Measurements from ENCODE around the gene IGF2BP3. TPM values are rescaled to one million over a fixed set of nuclear protein-coding genes. Genes with fewer than 3 reads are reported as not detected.
A peak's percentile ranks its signal among the peaks of the same experiment; 100 is the strongest.
"Not testable (repeated sequence)": the region's sequence is repeated elsewhere in the genome, so short reads cannot be mapped to it uniquely, and the experiment has no call there.

The IGF2BP3 gene
- polyA plus RNA-seq, 10 donors: 20.6 to 39.0 (median 32.0) TPM

DNA sequence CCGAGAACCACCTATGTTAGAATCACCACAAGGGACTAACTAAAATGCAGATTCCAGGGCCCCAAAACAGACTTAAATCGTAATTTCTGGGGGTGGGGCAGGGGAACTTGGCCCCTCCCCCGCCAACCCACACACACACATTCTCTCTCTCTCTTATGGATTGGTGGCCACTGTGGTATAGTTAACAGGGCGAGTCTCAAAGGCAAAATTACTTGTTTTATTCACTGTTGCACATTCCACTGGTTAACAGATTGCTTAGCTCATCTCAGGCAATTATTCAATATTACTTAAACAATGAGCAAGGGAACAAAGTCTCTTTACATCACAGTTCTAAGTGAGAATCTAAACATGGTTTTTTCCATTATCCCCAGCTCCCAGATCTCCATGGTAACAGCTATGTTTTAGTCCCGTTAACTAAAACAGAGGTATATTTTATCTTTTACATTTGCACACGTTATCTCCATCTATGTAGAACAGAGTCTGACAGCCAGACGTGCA is 38.5 kb downstream of the IGF2BP3 start:
- DNase-seq: no peak

GRCh38 chr7:23430893-23431259 is 39.4 kb downstream of the IGF2BP3 start:
- DNase-seq: no peak

DNA sequence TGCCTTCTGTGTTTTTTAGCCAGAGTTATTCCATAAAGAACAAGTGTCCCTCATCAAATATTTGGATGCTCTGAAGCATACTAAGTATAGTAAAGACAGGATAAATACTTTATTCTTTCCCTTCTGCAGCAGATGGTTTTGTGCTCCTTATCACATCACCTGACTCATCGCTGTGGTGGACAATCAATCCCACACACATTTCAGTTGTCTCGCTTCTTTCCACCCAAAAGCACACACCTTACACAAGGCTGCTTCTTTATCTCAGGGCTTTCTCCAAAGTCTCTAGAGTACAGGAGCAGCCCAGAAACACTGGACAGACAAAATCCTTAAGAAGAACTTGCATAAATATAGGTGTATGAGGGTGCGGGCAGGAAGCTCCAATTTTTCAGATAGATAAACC is 43.4 kb downstream of the IGF2BP3 start:
- no peak for DNase-seq

GRCh38 chr7:23422909-23423308 is 47.4 kb downstream of the IGF2BP3 start:
- no peak for DNase-seq

DNA sequence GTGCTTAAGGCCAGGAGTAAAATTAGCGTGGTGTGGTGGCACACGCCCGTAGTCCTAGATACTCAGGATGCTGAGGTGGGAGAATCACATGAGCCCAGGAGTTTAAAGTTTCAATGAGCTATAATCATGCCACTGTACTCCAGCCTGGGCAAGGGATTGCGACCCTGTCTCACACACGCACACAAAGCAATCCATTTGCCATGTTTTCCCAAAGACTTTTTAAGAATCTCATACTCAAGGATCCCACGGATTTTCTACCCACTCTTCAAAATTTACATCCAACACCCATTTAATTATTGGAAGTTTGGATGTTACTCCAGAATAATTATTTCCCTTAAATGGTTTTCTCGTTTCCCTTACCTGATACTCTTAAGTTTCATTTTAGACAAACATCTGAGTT is 47.9 kb downstream of the IGF2BP3 start:
- no peak for DNase-seq

GRCh38 chr7:23419845-23420244 is 50.4 kb downstream of the IGF2BP3 start:
- DNase-seq: no peak

DNA sequence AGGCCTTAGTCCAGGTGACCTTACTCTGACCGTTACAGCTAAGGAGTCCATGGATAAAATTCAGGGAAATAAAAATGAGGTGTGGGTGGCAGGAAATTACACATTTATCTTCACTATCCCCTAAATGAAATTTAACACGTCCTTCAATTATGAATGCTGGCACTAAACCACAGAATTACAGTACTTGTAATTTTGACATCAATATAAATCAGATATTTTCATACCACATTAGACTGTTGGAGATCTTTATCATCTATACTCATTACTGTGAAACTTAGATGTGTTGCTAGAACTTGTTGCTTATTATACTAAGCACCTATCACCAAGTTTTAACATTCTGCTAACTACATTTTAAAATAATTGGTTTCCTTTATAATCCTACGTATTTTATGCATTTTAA is 51.1 kb downstream of the IGF2BP3 start:
- DNase-seq: no peak

DNA sequence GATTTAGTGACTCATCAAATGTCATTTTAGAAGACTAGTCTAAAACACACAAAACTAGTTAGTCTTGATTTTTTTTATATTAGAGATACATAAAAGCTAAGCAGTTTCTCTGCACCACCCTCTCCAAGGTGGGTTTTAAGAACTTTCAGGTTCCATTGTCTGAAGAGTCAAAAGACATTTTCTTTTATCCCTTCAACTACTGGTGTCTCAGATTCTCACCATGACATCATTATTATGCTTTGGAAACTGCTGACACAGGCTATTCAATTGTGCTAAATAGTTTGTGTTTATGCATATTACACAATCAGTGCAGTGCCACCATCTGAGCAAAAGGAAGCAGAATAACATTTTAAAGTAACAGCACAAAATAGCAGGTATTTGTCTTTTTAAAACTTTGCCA is 52.2 kb downstream of the IGF2BP3 start:
- DNase-seq: peak in 1 of 3 donors; percentile 32

- no peak for DNase-seq
These were observed 55.1 kb downstream of the IGF2BP3 start for GRCh38 chr7:23415198-23415597.

- no peak for DNase-seq
These were observed 59.7 kb downstream of the IGF2BP3 start for GRCh38 chr7:23410446-23411183.

- DNase-seq: not testable (repeated sequence)
These were observed 63.7 kb downstream of the IGF2BP3 start for GRCh38 chr7:23406564-23406963.

GRCh38 chr7:23405240-23405618 is 65.1 kb downstream of the IGF2BP3 start:
- no peak for DNase-seq

GRCh38 chr7:23404546-23405239 is 65.6 kb downstream of the IGF2BP3 start:
- DNase-seq: no peak

DNA sequence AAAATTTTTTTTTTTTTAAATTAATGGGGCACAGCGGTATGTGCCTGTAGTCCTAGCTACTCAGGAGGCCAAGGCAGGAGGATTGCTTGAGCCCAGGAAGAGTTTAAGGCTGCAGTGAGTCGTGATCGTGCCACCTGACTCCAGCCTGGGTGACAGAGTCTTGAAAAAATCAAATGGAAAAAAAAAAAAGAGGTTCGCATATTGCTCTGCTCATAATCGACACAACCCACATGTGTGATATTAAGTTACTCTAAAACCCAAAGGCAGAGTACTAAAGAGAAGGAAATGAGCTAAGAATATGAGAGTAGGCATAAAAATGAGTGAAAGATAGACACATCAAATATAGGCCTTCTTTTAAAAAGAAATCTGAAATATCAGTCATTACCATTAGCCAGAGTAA is 66.3 kb downstream of the IGF2BP3 start:
- DNase-seq: no peak

DNA sequence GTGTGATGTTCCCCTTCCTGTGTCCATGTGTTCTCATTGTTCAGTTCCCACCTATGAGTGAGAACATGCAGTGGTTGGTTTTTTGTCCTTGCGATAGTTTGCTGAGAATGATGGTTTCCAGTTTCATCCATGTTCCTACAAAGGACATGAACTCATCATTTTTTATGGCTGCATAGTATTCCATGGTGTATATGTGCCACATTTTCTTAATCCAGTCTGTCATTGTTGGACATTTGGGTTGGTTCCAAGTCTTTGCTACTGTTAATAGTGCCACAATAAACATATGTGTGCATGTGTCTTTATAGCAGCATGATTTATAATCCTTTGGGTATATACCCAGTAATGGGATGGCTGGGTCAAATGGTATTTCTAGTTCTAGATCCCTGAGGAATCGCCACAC is 72.2 kb downstream of the IGF2BP3 start:
- not testable (repeated sequence) for DNase-seq

DNA sequence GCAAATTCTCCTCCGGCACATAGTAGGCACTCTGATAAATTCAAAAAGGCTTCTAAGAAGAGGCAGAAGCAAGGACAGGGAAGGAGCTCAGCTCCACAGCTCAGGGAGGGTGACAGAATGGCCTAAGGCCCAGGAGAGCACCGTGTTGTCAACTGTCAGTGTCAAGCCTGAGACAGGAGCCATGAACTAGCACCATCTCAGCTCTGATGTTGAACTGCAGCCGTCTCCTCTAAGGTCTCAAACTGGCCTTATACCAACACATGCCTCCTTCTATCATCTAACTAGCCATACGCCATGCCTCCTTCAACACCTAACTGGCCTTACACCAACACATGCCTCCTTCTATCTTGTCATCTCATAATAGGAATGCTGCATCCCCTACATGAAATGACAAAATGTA is 73.0 kb downstream of the IGF2BP3 start:
- no peak for DNase-seq

DNA sequence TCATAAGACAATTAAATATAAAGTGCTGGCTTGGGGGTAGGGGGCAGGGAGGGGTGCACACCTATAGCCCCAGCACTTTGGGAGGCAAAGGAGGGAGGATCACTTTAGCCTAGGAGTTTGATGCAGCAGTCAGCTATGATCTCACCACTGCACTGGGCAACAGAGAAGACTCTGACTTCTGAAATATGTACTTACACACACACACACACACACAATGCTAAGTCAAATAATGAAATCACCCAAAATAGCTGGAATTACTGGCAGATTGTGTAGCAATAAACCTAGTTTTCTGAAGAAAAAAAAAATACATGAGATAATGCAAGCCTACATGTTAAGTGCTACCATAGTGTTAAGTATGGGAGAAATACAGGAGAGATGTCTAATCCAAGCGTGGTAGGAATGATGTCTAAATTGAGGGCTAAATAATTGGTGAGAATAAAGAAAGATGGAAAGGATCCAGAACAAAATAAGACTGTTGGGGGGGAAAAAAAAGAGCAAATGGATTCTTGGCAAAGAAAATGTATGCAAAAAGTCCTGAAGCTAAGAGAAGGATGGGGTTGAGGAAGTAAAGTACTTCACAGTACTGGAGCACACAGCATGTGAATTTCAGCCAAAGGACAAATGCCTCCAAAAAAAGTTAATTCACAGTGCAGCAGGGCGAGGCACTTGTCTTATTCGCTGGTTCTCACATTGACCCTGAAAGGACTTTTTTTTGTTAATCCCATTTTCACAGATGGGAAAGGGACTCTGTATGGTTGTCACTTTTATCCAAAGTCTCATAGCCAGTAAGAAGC is 73.9 kb downstream of the IGF2BP3 start:
- DNase-seq: peak; percentile 43 to 67 (median 50)

DNA sequence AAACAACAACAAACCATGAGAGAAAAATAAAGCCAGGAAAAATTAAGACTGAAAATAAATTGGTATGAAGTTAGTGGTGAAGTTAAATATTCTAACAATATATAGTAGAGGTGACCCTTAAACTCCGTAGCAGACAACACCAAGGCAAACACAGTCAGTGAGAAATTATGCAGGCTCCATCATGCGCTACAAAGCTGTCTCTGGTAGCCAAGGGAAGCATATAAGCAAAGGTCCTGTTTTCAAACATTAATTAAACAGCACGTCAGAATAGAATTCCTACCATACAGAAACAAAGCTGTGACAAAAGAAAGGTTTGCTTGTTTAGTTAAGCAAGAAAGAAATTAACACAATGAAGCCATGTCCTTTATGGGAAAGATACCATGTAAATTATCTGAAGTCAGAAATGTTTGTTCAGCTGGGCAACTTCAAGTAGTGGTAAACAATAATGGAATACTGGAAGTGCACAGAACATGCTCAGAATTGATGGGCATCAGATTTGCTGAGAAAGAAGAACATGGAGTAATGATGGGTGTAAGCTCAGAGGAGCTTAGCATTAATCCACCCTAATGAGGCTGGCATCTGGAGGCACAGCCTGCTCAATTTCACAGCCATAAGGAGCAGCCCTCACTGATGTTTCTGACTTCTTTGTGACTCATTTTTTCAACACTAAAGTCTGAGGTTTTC is 75.7 kb downstream of the IGF2BP3 start:
- DNase-seq: no peak

DNA sequence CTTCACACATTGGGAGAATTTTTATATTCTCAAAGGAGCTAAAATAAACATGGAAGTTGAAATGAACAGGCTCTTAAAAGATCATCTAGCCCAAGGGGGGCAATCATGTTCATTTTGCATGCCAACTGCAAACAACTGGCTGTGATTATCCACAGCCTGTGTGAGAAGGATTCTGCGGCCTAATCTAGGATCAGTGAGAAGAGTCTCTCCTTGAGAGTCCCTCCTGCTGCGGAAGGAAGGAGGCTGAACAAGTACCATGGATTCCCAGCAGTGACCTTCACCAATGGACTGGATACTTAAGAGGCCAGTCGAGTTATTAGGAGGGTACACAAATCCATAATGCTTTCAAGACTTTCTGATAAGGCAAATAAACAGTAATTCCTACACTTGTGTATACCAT is 76.7 kb downstream of the IGF2BP3 start:
- no peak for DNase-seq

GRCh38 chr7:23389701-23390100 is 80.6 kb downstream of the IGF2BP3 start:
- DNase-seq: no peak

- DNase-seq: no peak
These were observed 82.7 kb downstream of the IGF2BP3 start for GRCh38 chr7:23387583-23387982.

- DNase-seq: no peak
These were observed 85.2 kb downstream of the IGF2BP3 start for GRCh38 chr7:23385140-23385539.

All from muscle of back (tissue), 11 donors.